K562 (cell line): Measurements from ENCODE around the gene USP11. TPM values are rescaled to one million over a fixed set of nuclear protein-coding genes. Genes with fewer than 3 reads are reported as not detected.

Experiments used
- ATAC-seq: fragments of 200-7000 bp; cut with Tn5 transposase; 3 replicates; pipeline ENCODE4 v1.9.1; 2020; ENCODE audit warnings: moderate library complexity
- BruUV-seq: library from RNA; stranded (reverse); fragments of 400-500 nt; replicated peaks from 2 replicates; lab custom pipeline; 2021; lab: Mats Ljungman, UMichigan
- CTCF ChIA-PET: fragments of 300-600 bp; formaldehyde crosslinking; extraction: SDS; loops from one replicate; lab custom pipeline; 2021; ENCODE audit warnings: low intra/inter-chr PET ratio; lab: Yijun Ruan, JAX
- POLR2A ChIA-PET: fragments of 300-600, 350-650 bp; sonication (Branson Sonifier 250); formaldehyde crosslinking; extraction: SDS; loops from one replicate; lab custom pipeline; 2021; ENCODE audit warnings: antibody characterized with exemption, inconsistent platforms; lab: Yijun Ruan, JAX
- DNase-seq, 4 experiments: peaks; one replicate each; pipeline versions ENCODE4 v3.0.0 to v3.0.0-alpha.2; 2011 to 2018; ENCODE audit warnings: low spot score in 3 of 4, mixed read lengths in 3 of 4; ENCODE audit errors: extremely low read depth in 1 of 4
- FAIRE-seq: peaks from 2 replicates; lab custom pipeline; 2011; peaks lifted over from hg19 to GRCh38; lab: Jason Lieb, UNC
- H2AFZ ChIP-seq: 2 replicates; pipeline ENCODE4 v1.6.0; 2011; ENCODE audit warnings: low read depth, low read length, control low read depth, inconsistent platforms
- H3K27ac ChIP-seq: fragments of 200-600 bp; 3 replicates; pipeline ENCODE4 v1.8.0; 2011; ENCODE audit warnings: low read depth, mild to moderate bottlenecking, control low read depth, inconsistent platforms, low read length, moderate library complexity, mixed read lengths; ENCODE audit errors: extremely low read depth
- H3K27me3 ChIP-seq, 2 experiments: fragments of 300-600 bp in 1 of 2; 2 replicates in 1 of 2; 3 replicates in 1 of 2; pipeline versions ENCODE4 v1.6.0 to v1.8.0; 2011; ENCODE audit warnings: inconsistent platforms in 2 of 2, low read length in 2 of 2, mild to moderate bottlenecking in 1 of 2, mixed read lengths in 1 of 2, moderate library complexity in 1 of 2; ENCODE audit not compliant: control insufficient read depth in 2 of 2, insufficient read depth in 2 of 2
- H3K36me3 ChIP-seq: fragments of 300-600 bp; 3 replicates; pipeline ENCODE4 v1.8.0; 2011; ENCODE audit warnings: mild to moderate bottlenecking, low read length, inconsistent platforms; ENCODE audit not compliant: control insufficient read depth, insufficient read depth
- H3K4me1 ChIP-seq, 2 experiments: fragments of 200-600 bp in 1 of 2; replicated peaks in 1 of 2; 2 replicates in 1 of 2; 3 replicates in 1 of 2; pipeline versions ENCODE4 v1.5.1 to v1.8.0; 2011; ENCODE audit warnings: inconsistent platforms in 2 of 2, low read length in 2 of 2, mild to moderate bottlenecking in 1 of 2, mixed read lengths in 1 of 2, moderate library complexity in 1 of 2; ENCODE audit not compliant: control insufficient read depth in 2 of 2, insufficient read depth in 2 of 2
- H3K4me2 ChIP-seq: 2 replicates; pipeline ENCODE4 v1.6.1; 2011; ENCODE audit warnings: low read length, control low read depth, inconsistent platforms, mixed read lengths; ENCODE audit not compliant: insufficient read depth
- H3K4me3 ChIP-seq: fragments of 200-600 bp; sonication (generic), shearing (Covaris generic); 2 replicates; pipeline ENCODE4 v1.5.1; 2016; ENCODE audit warnings: control low read depth, inconsistent platforms
- H3K79me2 ChIP-seq: fragments of 200-600 bp; 3 replicates; pipeline ENCODE4 v1.8.0; 2011; ENCODE audit warnings: low read length, inconsistent platforms; ENCODE audit not compliant: control insufficient read depth, insufficient read depth
- H3K9ac ChIP-seq, 2 experiments: 2 replicates each; pipeline versions ENCODE4 v1.6.0 to v1.6.1; 2011; ENCODE audit warnings: low read depth in 2 of 2, low read length in 2 of 2, control low read depth in 1 of 2, inconsistent platforms in 1 of 2, mild to moderate bottlenecking in 1 of 2, mixed read lengths in 1 of 2; ENCODE audit not compliant: insufficient read depth in 1 of 2
- H3K9me1 ChIP-seq: one replicate; pipeline ENCODE4 v1.6.0; 2011; ENCODE audit warnings: inconsistent platforms, mild to moderate bottlenecking, low read length, moderate library complexity; ENCODE audit not compliant: control insufficient read depth, insufficient read depth
- H3K9me3 ChIP-seq: replicated peaks from 2 replicates; pipeline ENCODE4 v1.5.1; 2011; ENCODE audit warnings: low read depth, low read length, inconsistent platforms; ENCODE audit not compliant: control insufficient read depth, insufficient read depth
- H4K20me1 ChIP-seq: replicated peaks from 2 replicates; pipeline ENCODE4 v1.6.1; 2011; ENCODE audit warnings: low read length, inconsistent platforms, mixed read lengths; ENCODE audit not compliant: control insufficient read depth, insufficient read depth
- GATAD2A ChIP-seq: fragments of 450-650 bp; IDR thresholded peaks from 2 replicates; pipeline ENCODE4 v1.6.1; 2017
- HIVEP1 ChIP-seq: fragments of 250-450 bp; sonication (Bioruptor Pico); IDR thresholded peaks from 2 replicates; pipeline ENCODE4 v1.4.0; 2020; ENCODE audit warnings: mild to moderate bottlenecking
- HMGXB4 ChIP-seq: sonication (generic); formaldehyde crosslinking; IDR thresholded peaks from 2 replicates; pipeline ENCODE4 v1.8.1; 2023; ENCODE audit warnings: mild to moderate bottlenecking, missing genetic modification reagents
- MECOM ChIP-seq: fragments of 250-450 bp; sonication (Bioruptor Pico); IDR thresholded peaks from 2 replicates; pipeline ENCODE4 v1.8.0; 2022; ENCODE audit warnings: inconsistent platforms
- PYGO2 ChIP-seq: fragments of 450-650 bp; IDR thresholded peaks from 2 replicates; pipeline ENCODE4 v1.6.1; 2016; ENCODE audit warnings: mild to moderate bottlenecking, missing genetic modification characterization, moderate library complexity, missing compliant biosample characterization
- RBFOX2 ChIP-seq: fragments of 200-400 bp; formaldehyde crosslinking; IDR thresholded peaks from 2 replicates; pipeline ENCODE4 v1.6.1; 2017; ENCODE audit warnings: low read depth, mild to moderate bottlenecking, low read length, moderate library complexity
- RBM25 ChIP-seq: fragments of 200-400 bp; formaldehyde crosslinking; IDR thresholded peaks from 2 replicates; pipeline ENCODE4 v1.6.1; 2018; ENCODE audit warnings: low read length, low read depth, moderate library complexity; ENCODE audit not compliant: severe bottlenecking
- TAL1 ChIP-seq: fragments of 450-650 bp; IDR thresholded peaks from 2 replicates; pipeline ENCODE4 v1.6.1; 2016; ENCODE audit warnings: mild to moderate bottlenecking
- ZBED1 ChIP-seq: IDR thresholded peaks from 2 replicates; pipeline ENCODE4 v1.6.1; 2014
- ZBTB34 ChIP-seq: fragments of 250-450 bp; sonication (Bioruptor Pico); IDR thresholded peaks from 2 replicates; pipeline ENCODE4 v1.8.0; 2021; ENCODE audit warnings: mild to moderate bottlenecking, moderate library complexity
- ZNF609 ChIP-seq: sonication (generic); formaldehyde crosslinking; IDR thresholded peaks from 2 replicates; pipeline ENCODE4 v1.8.1; 2023; ENCODE audit warnings: missing genetic modification reagents, mild to moderate bottlenecking, borderline replicate concordance
- ZZZ3 ChIP-seq: fragments of 450-650 bp; IDR thresholded peaks from 2 replicates; pipeline ENCODE4 v1.6.1; 2016; ENCODE audit warnings: antibody characterized with exemption, mild to moderate bottlenecking, moderate library complexity
- WGBS: fragments of 100-300 bp; shearing (Covaris generic); methylation state at CpG from one replicate; pipeline ENCODE4 v1.1.6; 2016; ENCODE audit warnings: low coverage, mixed read lengths; ENCODE audit not compliant: insufficient coverage; ENCODE audit errors: missing lambda C conversion rate; 5-methylcytosine and 5-hydroxymethylcytosine counted together
- in situ Hi-C: fragments of 300-500 bp; cut with MboI; formaldehyde crosslinking; loops from 4 replicates; pipeline ENCODE4 v1.15.0; 2018; ENCODE audit warnings: inconsistent platforms, mixed read lengths
- intact Hi-C: fragments of 100-400 bp; cut with micrococcal nuclease; formaldehyde crosslinking; loops from 2 replicates; pipeline ENCODE4 v1.14.2; 2022
- polyA plus RNA-seq, 8 experiments: library from polyadenylated mRNA; depleted of rRNA in 4 of 8; stranded (reverse) in 5 of 8; unstranded in 3 of 8; fragments of >200 nt; fragmentation: Nextera tagmentation in 2 of 8; fragmentation: Illumina TruSeq in 1 of 8; extraction: Ambion mirVana in 2 of 8; extraction: Trizol in 1 of 8; gene quantifications; 2 replicates each; pipeline versions ENCODE4 v1.2.1 to v1.2.3, GENCODE V29; 2011 to 2014; ENCODE audit warnings: inconsistent platforms in 1 of 8, missing spikeins in 1 of 8
- total RNA-seq, 7 experiments: library from RNA; depleted of rRNA in 6 of 7; stranded (reverse); fragments of >200 nt in 6 of 7; fragmentation: Illumina TruSeq in 2 of 7; extraction: Trizol in 2 of 7; gene quantifications; 2 replicates each; pipeline versions ENCODE4 v1.2.1 to v1.2.3, GENCODE V29; 2011 to 2021; ENCODE audit warnings: low replicate concordance in 1 of 7
- TF ChIP-seq, protein P1 (sequence below): sonication (generic); formaldehyde crosslinking; IDR thresholded peaks from 2 replicates; pipeline ENCODE4 v1.5.0; 2020; ENCODE audit warnings: missing genetic modification reagents

USP11 gene
- total and polyA plus RNA-seq, 9 of the 15 experiments (the other 6 are each of a cell fraction or from before 2014, with no cell fraction given) = 2.5 to 29.0 (median 11.7) TPM

GRCh38 chrX:47229427-47229826, 3.4 kb upstream of the USP11 start:
- no peak overlapping the region for H2AFZ ChIP-seq
- H4K20me1 ChIP-seq = no peaks in the 10 kb centered on the region
- peaks cover 6 to 12% of the 10 kb centered on the region in 2 experiments; a peak in 4 of 5 replicates for H3K4me1 ChIP-seq
- no peak overlapping the region for H3K4me2 ChIP-seq
- ChIA-PET POLR2A (interaction anchor here (1.2 to 5.1 kb wide), 2 partner anchors 12 to 38 kb away, joined by 3 to 21 read pairs; partner anchors contain the start of gene CDK16), CTCF (no interaction called here)
- no peaks in the 10 kb centered on the region for H3K9me1 ChIP-seq
- intact Hi-C loops (no loop called here), in situ Hi-C loops (no loop called here)
- no peak overlapping the region for H3K27ac ChIP-seq
- H3K4me3 ChIP-seq = no peak overlapping the region
- no peak overlapping the region for H3K9ac ChIP-seq
- no peaks in the 10 kb centered on the region for H3K27me3 ChIP-seq
- peaks cover 42% of the 10 kb centered on the region; the same call in 2 of the 3 replicates for H3K36me3 ChIP-seq
- DNase-seq (no peak), ATAC-seq (no peak), FAIRE-seq (no peak)
- BruUV-seq = no TSS peak
- no peaks in the 10 kb centered on the region for H3K9me3 ChIP-seq
- WGBS = 100% methylated on average over 3 of the region's 6 CpGs
- peaks cover 10% of the 10 kb centered on the region for H3K79me2 ChIP-seq
- TF ChIP-seq ZBED1 (no peak), ZBTB34 (CRISPR knock-in tag) (no peak), TAL1 (no peak), HMGXB4 (CRISPR knock-in tag) (no peak), PYGO2 (tag) (no peak), RBFOX2 (no peak), ZZZ3 (no peak), GATAD2A (no peak), MECOM (CRISPR knock-in tag) (no peak), ZNF609 (CRISPR knock-in tag) (no peak), HIVEP1 (CRISPR knock-in tag) (no peak), RBM25 (no peak)
- TF ChIP-seq, protein P1, sequence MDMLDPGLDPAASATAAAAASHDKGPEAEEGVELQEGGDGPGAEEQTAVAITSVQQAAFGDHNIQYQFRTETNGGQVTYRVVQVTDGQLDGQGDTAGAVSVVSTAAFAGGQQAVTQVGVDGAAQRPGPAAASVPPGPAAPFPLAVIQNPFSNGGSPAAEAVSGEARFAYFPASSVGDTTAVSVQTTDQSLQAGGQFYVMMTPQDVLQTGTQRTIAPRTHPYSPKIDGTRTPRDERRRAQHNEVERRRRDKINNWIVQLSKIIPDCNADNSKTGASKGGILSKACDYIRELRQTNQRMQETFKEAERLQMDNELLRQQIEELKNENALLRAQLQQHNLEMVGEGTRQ (CRISPR knock-in tag) = no peak
